H1 (cell line): ENCODE measurements around the gene HNRNPA1. TPM values are rescaled to one million over a fixed set of nuclear protein-coding genes. Genes with fewer than 3 reads are reported as not detected.
A peak's percentile ranks its signal among the peaks of the same experiment; 100 is the strongest.

ENCODE experiments used
- CTCF ChIA-PET: fragments of 300-600 bp; sonication (Branson Sonifier 250); formaldehyde crosslinking; loops from one replicate; lab custom pipeline; 2021; ENCODE audit not compliant: partially characterized antibody; lab: Charles Lee
- POLR2A ChIA-PET: fragments of 300-600 bp; sonication (Branson Sonifier 250); formaldehyde crosslinking; loops from one replicate; lab custom pipeline; 2021; ENCODE audit warnings: inconsistent platforms; ENCODE audit not compliant: partially characterized antibody; lab: Charles Lee
- DNase-seq, 2 experiments: peaks; one replicate each; pipeline versions ENCODE4 v3.0.0 to v3.0.0-alpha.2; 2010 to 2022; ENCODE audit warnings: low spot score in 2 of 2, low read depth in 1 of 2, mixed read lengths in 1 of 2
- FAIRE-seq: peaks from 2 replicates; lab custom pipeline; 2011; peaks lifted over from hg19 to GRCh38; lab: Jason Lieb, UNC
- H2AFZ ChIP-seq: 2 replicates; pipeline ENCODE4 v1.8.1; 2012; ENCODE audit warnings: low read length, inconsistent platforms
- H2AK5ac ChIP-seq: 2 replicates; pipeline ENCODE4 v1.6.1; 2013; ENCODE audit warnings: low read depth, low read length
- H2BK120ac ChIP-seq: replicated peaks from 2 replicates; pipeline ENCODE3; 2013; ENCODE audit warnings: low read depth, low read length, inconsistent platforms
- H2BK12ac ChIP-seq: 2 replicates; pipeline ENCODE4 v1.6.1; 2013; ENCODE audit warnings: low read depth, low read length
- H2BK15ac ChIP-seq: 2 replicates; pipeline ENCODE4 v1.6.1; 2013; ENCODE audit warnings: low read length
- H2BK20ac ChIP-seq: 2 replicates; pipeline ENCODE4 v1.6.1; 2013; ENCODE audit warnings: low read length
- H2BK5ac ChIP-seq: 2 replicates; pipeline ENCODE4 v1.6.1; 2013; ENCODE audit warnings: low read depth, low read length
- H3K14ac ChIP-seq: 2 replicates; pipeline ENCODE4 v1.6.1; 2013; ENCODE audit warnings: inconsistent platforms; ENCODE audit not compliant: insufficient read length
- H3K18ac ChIP-seq: 2 replicates; pipeline ENCODE4 v1.6.1; 2013; ENCODE audit warnings: low read length; ENCODE audit errors: extremely low read depth
- H3K23ac ChIP-seq: 2 replicates; pipeline ENCODE4 v1.6.1; 2013; ENCODE audit warnings: inconsistent platforms; ENCODE audit not compliant: insufficient read length
- H3K23me2 ChIP-seq: 2 replicates; pipeline ENCODE4 v1.6.1; 2013; ENCODE audit warnings: low read depth, low read length
- H3K27ac ChIP-seq: 2 replicates; pipeline ENCODE4 v1.6.1; 2011; ENCODE audit warnings: low read depth, low read length, inconsistent platforms
- H3K27me3 ChIP-seq, 4 experiments: replicated peaks in 1 of 4; 1 replicate in 1 of 4; 2 replicates in 3 of 4; pipeline versions ENCODE4 v1.6.1 to v1.8.1; 2011 to 2013; ENCODE audit warnings: low read length in 3 of 4, mild to moderate bottlenecking in 3 of 4, inconsistent platforms in 2 of 4, mixed read lengths in 2 of 4, moderate library complexity in 1 of 4; ENCODE audit not compliant: control insufficient read depth in 3 of 4, insufficient read depth in 3 of 4; ENCODE audit errors: extremely low read depth in 1 of 4
- H3K36me3 ChIP-seq, 4 experiments: 2 replicates each; pipeline versions ENCODE4 v1.6.1 to v1.8.1; 2011 to 2013; ENCODE audit warnings: mild to moderate bottlenecking in 4 of 4, low read length in 3 of 4, moderate library complexity in 2 of 4, control low read depth in 1 of 4, inconsistent platforms in 1 of 4; ENCODE audit not compliant: insufficient read depth in 4 of 4, control insufficient read depth in 2 of 4
- H3K4ac ChIP-seq: replicated peaks from 2 replicates; pipeline ENCODE3; 2013; ENCODE audit warnings: low read length, low read depth, mixed read lengths, inconsistent platforms; ENCODE audit not compliant: insufficient read length
- H3K4me1 ChIP-seq, 4 experiments: replicated peaks in 1 of 4; 1 replicate in 1 of 4; 2 replicates in 3 of 4; pipeline versions ENCODE4 v1.6.1 to v1.8.1; 2011 to 2013; ENCODE audit warnings: low read length in 3 of 4, inconsistent platforms in 2 of 4, mixed read lengths in 1 of 4; ENCODE audit not compliant: insufficient read depth in 4 of 4, control insufficient read depth in 3 of 4
- H3K4me2 ChIP-seq, 2 experiments: 2 replicates each; pipeline versions ENCODE4 v1.6.1 to v1.8.1; 2011 to 2013; ENCODE audit warnings: low read depth in 2 of 2, low read length in 2 of 2, control low read depth in 1 of 2, inconsistent platforms in 1 of 2, mild to moderate bottlenecking in 1 of 2; ENCODE audit not compliant: insufficient read depth in 1 of 2
- H3K4me3 ChIP-seq, 4 experiments: fragments of 200-600, 300-600 bp in 1 of 4; sonication (generic), shearing (Covaris generic), sonication (Bioruptor Twin) in 1 of 4; 2 replicates each; pipeline versions ENCODE4 v1.5.1 to v1.8.1; 2011 to 2016; ENCODE audit warnings: low read length in 4 of 4, low read depth in 3 of 4, control low read depth in 2 of 4, inconsistent platforms in 2 of 4, mild to moderate bottlenecking in 2 of 4, mixed read lengths in 1 of 4, moderate library complexity in 1 of 4; ENCODE audit not compliant: insufficient read depth in 2 of 4; ENCODE audit errors: extremely low read depth in 1 of 4
- H3K56ac ChIP-seq: replicated peaks from 2 replicates; pipeline ENCODE3; 2013; ENCODE audit warnings: low read depth, mild to moderate bottlenecking, mixed read lengths, low read length, inconsistent platforms; ENCODE audit not compliant: insufficient read length
- H3K79me1 ChIP-seq: 2 replicates; pipeline ENCODE4 v1.6.1; 2013; ENCODE audit warnings: low read depth, low read length, control low read depth
- H3K79me2 ChIP-seq, 2 experiments: 2 replicates each; pipeline versions ENCODE4 v1.6.1 to v1.8.1; 2012 to 2013; ENCODE audit warnings: low read length in 2 of 2, mild to moderate bottlenecking in 2 of 2, inconsistent platforms in 1 of 2; ENCODE audit not compliant: insufficient read depth in 2 of 2, control insufficient read depth in 1 of 2
- H3K9ac ChIP-seq, 4 experiments: replicated peaks in 1 of 4; 1 replicate in 1 of 4; 2 replicates in 3 of 4; pipeline versions ENCODE4 v1.6.1 to v1.8.1; 2011 to 2013; ENCODE audit warnings: low read depth in 3 of 4, low read length in 3 of 4, control low read depth in 2 of 4, mild to moderate bottlenecking in 2 of 4, moderate library complexity in 2 of 4, inconsistent platforms in 1 of 4; ENCODE audit errors: extremely low read depth in 1 of 4
- H3K9me3 ChIP-seq, 2 experiments: 2 replicates each; pipeline versions ENCODE4 v1.6.1 to v1.8.1; 2012 to 2013; ENCODE audit warnings: mild to moderate bottlenecking in 2 of 2, moderate library complexity in 2 of 2, control low read depth in 1 of 2, inconsistent platforms in 1 of 2, low read depth in 1 of 2, low read length in 1 of 2, mixed read lengths in 1 of 2; ENCODE audit not compliant: insufficient read depth in 2 of 2
- H4K20me1 ChIP-seq, 2 experiments: replicated peaks in 1 of 2; 2 replicates each; pipeline versions ENCODE3 to v1.8.1; 2011 to 2013; ENCODE audit warnings: inconsistent platforms in 2 of 2, low read length in 2 of 2, mild to moderate bottlenecking in 1 of 2; ENCODE audit not compliant: insufficient read depth in 2 of 2, control insufficient read depth in 1 of 2
- H4K5ac ChIP-seq: 2 replicates; pipeline ENCODE4 v1.6.1; 2013; ENCODE audit warnings: low read length, low read depth, mixed read lengths, inconsistent platforms; ENCODE audit not compliant: insufficient read length
- H4K8ac ChIP-seq: 2 replicates; pipeline ENCODE4 v1.8.0; 2013; ENCODE audit warnings: mild to moderate bottlenecking, moderate library complexity, low read length, inconsistent platforms; ENCODE audit not compliant: insufficient read depth; ENCODE audit errors: extremely low read depth
- H4K91ac ChIP-seq: replicated peaks from 2 replicates; pipeline ENCODE3; 2013; ENCODE audit warnings: low read length, mixed read lengths, inconsistent platforms; ENCODE audit not compliant: insufficient read length
- CREB1 ChIP-seq: IDR thresholded peaks from 2 replicates; pipeline ENCODE4 v1.6.1; 2012; ENCODE audit warnings: inconsistent platforms
- GABPA ChIP-seq: IDR thresholded peaks from 2 replicates; pipeline ENCODE4 v1.6.1; 2011; ENCODE audit warnings: mild to moderate bottlenecking, low read length, moderate library complexity, borderline replicate concordance; ENCODE audit not compliant: insufficient read depth
- HDAC2 ChIP-seq, 2 experiments: fragments of 300-600 bp in 1 of 2; sonication (generic) in 1 of 2; IDR thresholded peaks; 2 replicates each; pipeline ENCODE4 v1.6.1; 2011 to 2012; ENCODE audit warnings: low read depth in 2 of 2, low read length in 2 of 2, mild to moderate bottlenecking in 2 of 2, moderate library complexity in 2 of 2, borderline replicate concordance in 1 of 2, inconsistent platforms in 1 of 2
- JUN ChIP-seq: IDR thresholded peaks from 2 replicates; pipeline ENCODE4 v1.6.1; 2011; ENCODE audit warnings: low read depth, mild to moderate bottlenecking, improper control_type of control experiment, low read length
- JUND ChIP-seq: IDR thresholded peaks from 2 replicates; pipeline ENCODE4 v1.6.1; 2011; ENCODE audit warnings: mild to moderate bottlenecking, improper control_type of control experiment, low read length
- KDM5A ChIP-seq: fragments of 200-600 bp; IDR thresholded peaks from 2 replicates; pipeline ENCODE4 v1.7.1; 2012; ENCODE audit warnings: mild to moderate bottlenecking, low read length, inconsistent platforms, mixed read lengths
- SAP30 ChIP-seq: fragments of 300-600 bp; sonication (generic); IDR thresholded peaks from 2 replicates; pipeline ENCODE4 v1.7.1; 2012; ENCODE audit warnings: low read length, moderate library complexity, mild to moderate bottlenecking, inconsistent platforms; ENCODE audit not compliant: insufficient read depth, insufficient replicate concordance
- SIX5 ChIP-seq: IDR thresholded peaks from 2 replicates; pipeline ENCODE4 v1.6.1; 2011; ENCODE audit warnings: mild to moderate bottlenecking, low read depth, low read length
- SP1 ChIP-seq: IDR thresholded peaks from 2 replicates; pipeline ENCODE4 v1.6.1; 2011; ENCODE audit warnings: low read depth, low read length
- SRF ChIP-seq: IDR thresholded peaks from 2 replicates; pipeline ENCODE4 v1.6.1; 2011; ENCODE audit warnings: mild to moderate bottlenecking, low read depth, low read length, moderate library complexity
- YY1 ChIP-seq: IDR thresholded peaks from 2 replicates; pipeline ENCODE4 v1.6.1; 2011; ENCODE audit warnings: low read depth, mild to moderate bottlenecking, low read length
- WGBS, 2 experiments: shearing (Covaris generic) in 1 of 2; methylation state at CpG; one replicate each; pipeline versions ENCODE4 v1.1.6 to v1.1.7; 2013 to 2015; ENCODE audit warnings: low lambda C conversion rate in 2 of 2, mixed read lengths in 2 of 2, inconsistent platforms in 1 of 2, low coverage in 1 of 2, missing lambda C conversion rate in 1 of 2; ENCODE audit not compliant: insufficient replicate concordance in 2 of 2, insufficient coverage in 1 of 2, insufficient read length in 1 of 2; ENCODE audit errors: extremely low coverage in 1 of 2, missing lambda C conversion rate in 1 of 2; 5-methylcytosine and 5-hydroxymethylcytosine counted together
- polyA plus RNA-seq, 7 experiments: library from polyadenylated mRNA; depleted of rRNA in 3 of 7; stranded (reverse) in 5 of 7; unstranded in 2 of 7; fragments of >200 nt in 5 of 7; fragments of 200-250 nt in 2 of 7; gene quantifications; 1 replicate in 5 of 7; 2 replicates in 1 of 7; 4 replicates in 1 of 7; pipeline versions ENCODE4 v1.2.1 to v1.2.3, GENCODE V29; 2011 to 2013; ENCODE audit warnings: missing spikeins in 2 of 7, mixed read lengths in 2 of 7
- total RNA-seq: library from RNA; stranded (reverse); fragmentation: NEBNext Ultra II Directional; extraction: Animal tissue kit (Norgen Biotek cat#: 25700); gene quantifications from 2 replicates; pipeline ENCODE4 v1.2.1, GENCODE V29; 2021

The HNRNPA1 gene
- total and polyA plus RNA-seq, 2 of the 8 experiments (the other 6 are each of a cell fraction or from before 2014, with no cell fraction given) = 835 to 2,738 TPM

DNA sequence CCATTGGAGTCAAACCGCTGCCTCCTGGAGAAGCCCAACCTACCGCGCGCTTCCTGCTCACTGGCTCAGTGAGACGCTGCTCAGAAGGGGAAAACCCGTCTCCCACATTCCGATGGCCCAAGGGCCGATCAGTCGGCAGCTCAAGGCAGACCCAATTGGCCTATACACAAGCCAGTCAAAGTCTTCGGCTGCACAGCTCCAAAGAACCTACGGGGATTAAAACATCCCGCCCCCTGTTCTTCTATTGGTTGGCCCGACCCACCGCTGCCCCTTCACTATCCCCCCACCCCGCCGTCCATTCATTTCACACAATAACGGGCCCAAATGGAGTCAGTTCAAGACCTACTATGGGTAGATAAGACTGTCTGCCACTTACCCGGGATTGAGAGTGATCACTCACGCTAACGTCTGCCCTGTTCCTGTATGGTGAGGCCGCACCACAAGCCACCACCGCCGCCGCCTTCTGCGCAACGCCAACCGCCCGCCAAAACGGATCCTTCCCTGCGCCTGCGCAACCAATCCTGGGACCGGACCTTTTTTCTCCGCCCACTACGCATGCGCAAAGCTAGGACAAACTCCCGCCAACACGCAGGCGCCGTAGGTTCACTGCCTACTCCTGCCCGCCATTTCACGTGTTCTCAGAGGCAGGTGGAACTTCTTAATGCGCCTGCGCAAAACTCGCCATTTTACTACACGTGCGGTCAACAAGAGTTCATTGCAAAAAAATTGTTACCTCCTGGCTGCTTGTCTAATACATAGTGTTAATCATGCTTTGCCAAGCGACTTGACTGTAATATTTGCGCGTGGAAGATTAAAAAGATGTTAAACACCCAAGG lies 676 bp upstream of the HNRNPA1 start, which contains the start of gene CBX5:
TSS of gene CBX5 (minus strand) at position 491 of the 836 bp plus-strand sequence. CDS start 22,472 bp downstream, outside the sequence.
- CTCF ChIA-PET = interaction anchor here (0.6 to 12.3 kb wide), 6 partner anchors 14 to 1996 kb away, joined by 3 to 90 read pairs (median 6); no protein-coding TSS in a partner anchor
- H3K4me3 ChIP-seq = peak within 1 kb of the TSS; percentile 83 to 99 (median 96)
- TF ChIP-seq CREB1 (no peak; the same call in none of the 2 replicates), HDAC2 (IDR thresholded peaks at IDR 0.05; ENCODE audit: borderline replicate concordance in 1 of 2, low read depth in 2 of 2, low read length in 2 of 2) (0 out of 4 replicates have a peak, but pooled peaks of 1 of the 2 experiments have one; percentile 25), SIX5 (no peak), GABPA (no peak), SP1 (peak; percentile 97), SAP30 (no peak), SRF (no peak), YY1 (peak; percentile 96), KDM5A (no peak), JUN (no peak), JUND (no peak)

More for the DNA sequence above, 676 bp upstream of the HNRNPA1 start, which contains the start of gene CBX5:
- Histone ChIP-seq H2AK5ac (peak within 1 kb of the TSS; percentile 99), H3K23ac (no peak within 1 kb of the TSS), H3K27me3 (no peaks in the 10 kb centered on the region), H3K14ac (no peak within 1 kb of the TSS), H2BK20ac (no peak within 1 kb of the TSS), H3K18ac (peak within 1 kb of the TSS; percentile 98), H2AFZ (no peak within 1 kb of the TSS), H3K4me1 (peaks cover 0 to 12% (median 8%) of the 10 kb centered on the region in 4 experiments; a peak in 5 of 7 replicates), H2BK120ac (peak within 1 kb of the TSS; percentile 3), H3K79me2 (peaks cover 15 to 83% of the 10 kb centered on the region in 2 experiments), H4K20me1 (peaks cover 16 to 22% of the 10 kb centered on the region in 2 experiments), H3K27ac (peak within 1 kb of the TSS; percentile 99), H3K9me3 (no peaks in the 10 kb centered on the region), H2BK15ac (no peak within 1 kb of the TSS), H3K56ac (peak within 1 kb of the TSS; percentile 85), H4K8ac (peak within 1 kb of the TSS; percentile 99; the same call in 1 of the 2 replicates), H3K23me2 (peaks cover 13% of the 10 kb centered on the region), H3K9ac (peak within 1 kb of the TSS; percentile 97 to 100 (median 100)), H3K4me2 (peak within 1 kb of the TSS; percentile 62 to 88), H4K91ac (peak within 1 kb of the TSS; percentile 100), H2BK5ac (peak within 1 kb of the TSS; percentile 99), H4K5ac (peak within 1 kb of the TSS; percentile 98), H3K79me1 (peaks cover 4% of the 10 kb centered on the region), H3K4ac (peak within 1 kb of the TSS; percentile 99), H3K36me3 (peaks cover 27 to 51% (median 34%) of the 10 kb centered on the region in 4 experiments), H2BK12ac (peak within 1 kb of the TSS; percentile 99)
- POLR2A ChIA-PET = interaction anchor here (0.7 to 44.8 kb wide), 47 partner anchors 9 to 604 kb away, joined by 3 to 1006 read pairs (median 6); partner anchors contain the start of genes ATP5MC2, COPZ1, NFE2 and SMUG1
- WGBS, 2 experiments = 1% methylated on average over 49 of the region's 49 CpGs; no CpG with 5 or more reads in 1 of the 2 experiments
- DNase-seq (peak; percentile 96 to 98), FAIRE-seq (peak; percentile 50)
